Measurements from ENCODE around the gene VPS11. TPM values are rescaled to one million over a fixed set of nuclear protein-coding genes. Genes with fewer than 3 reads are reported as not detected.
"Not testable (repeated sequence)": the region's sequence is repeated elsewhere in the genome, so short reads cannot be mapped to it uniquely, and the experiment has no call there.

VPS11 gene
- total RNA-seq, 1 donor from 2014 or later, result 23.0 TPM

- intact Hi-C loops (cut with micrococcal nuclease), result no loop called here
- peak; percentile 96 for ATAC-seq
- DNase-seq, result peak; percentile 98
Observed at GRCh38 chr11:119095066-119095880, 27.7 kb downstream of the VPS11 start.

GRCh38 chr11:119099711-119100110 is 32.1 kb downstream of the VPS11 start:
- DNase-seq (no peak), ATAC-seq (no peak)
- intact Hi-C loops (cut with micrococcal nuclease), result no loop called here

DNA sequence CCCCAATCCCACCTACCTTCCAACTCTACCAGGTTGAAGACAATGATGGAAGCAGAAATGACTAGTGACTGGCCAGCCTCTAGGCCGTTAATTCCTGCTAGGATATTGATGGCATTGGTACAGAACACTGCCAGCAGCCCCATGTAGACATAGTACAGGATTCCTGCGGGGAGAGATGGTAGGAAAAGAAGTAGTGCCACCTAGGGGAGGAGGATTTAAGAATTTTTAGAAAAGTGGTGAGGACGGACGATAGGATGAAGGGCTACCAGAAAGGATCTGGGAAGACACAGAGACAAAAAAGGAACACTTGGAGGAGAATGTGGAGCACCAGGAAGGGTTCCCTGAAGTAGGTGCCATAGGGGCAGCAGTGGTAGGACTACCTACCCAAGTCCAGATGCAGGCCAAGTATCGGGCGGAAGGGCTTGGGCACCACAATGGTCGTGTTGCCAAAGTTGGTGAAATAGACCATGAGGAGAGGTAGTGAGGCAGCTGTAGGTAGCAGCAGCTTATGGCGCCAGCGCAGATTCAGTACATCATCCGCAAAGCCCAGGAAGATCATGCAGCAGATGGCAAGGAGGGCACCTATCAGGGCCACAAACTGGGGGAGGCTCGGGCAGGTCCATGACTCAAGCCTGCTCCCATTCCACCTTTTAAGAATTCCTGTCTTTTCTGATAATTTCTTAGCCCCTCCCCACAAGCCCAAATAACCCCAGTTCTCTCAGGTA is 32.8 kb downstream of the VPS11 start:
- DNase-seq (no peak), ATAC-seq (no peak)
- intact Hi-C loops (cut with micrococcal nuclease), result no loop called here

GRCh38 chr11:119100994-119101758 is 33.6 kb downstream of the VPS11 start:
- intact Hi-C loops (cut with micrococcal nuclease), result no loop called here
- ATAC-seq (peak; percentile 2), DNase-seq (no peak)

- intact Hi-C loops (cut with micrococcal nuclease), result no loop called here
- ATAC-seq, result peak; percentile 94
- peak; percentile 88 for DNase-seq
Observed at GRCh38 chr11:119101759-119102423, 34.3 kb downstream of the VPS11 start, which contains the start of gene DPAGT1. Gene DPAGT1 (minus strand): TSS chr11:119101853. CDS start chr11:119101655, 198 bp downstream.

DNA sequence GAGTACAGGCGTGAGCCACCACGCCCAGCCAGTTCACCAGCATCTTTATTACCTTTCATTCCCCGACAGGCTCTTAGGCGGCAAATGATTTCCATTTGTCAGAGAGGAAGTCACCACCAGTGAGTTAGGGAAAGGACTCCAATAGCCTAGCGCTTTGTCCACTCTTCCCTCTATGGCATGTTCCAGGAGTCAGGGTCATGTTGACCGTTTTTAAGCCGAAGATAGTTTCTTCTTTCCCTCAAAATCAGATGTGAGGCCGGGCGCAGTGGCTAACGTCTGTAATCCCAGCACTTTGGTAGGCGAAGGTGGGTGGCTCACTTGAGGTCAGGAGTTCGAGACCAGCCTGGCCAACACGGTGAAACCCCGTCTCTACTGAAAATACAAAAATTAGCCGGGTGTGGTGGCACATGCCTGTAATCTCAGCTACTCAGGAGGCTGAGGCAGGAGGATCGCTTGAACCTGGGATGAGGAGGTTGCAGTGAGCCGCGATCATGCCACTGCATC is 35.6 kb downstream of the VPS11 start:
- intact Hi-C loops (cut with micrococcal nuclease); ATAC-seq; DNase-seq: not testable (repeated sequence)

- intact Hi-C loops (cut with micrococcal nuclease), result no loop called here
- ATAC-seq, result no peak
Observed at GRCh38 chr11:119103793-119104192, 36.2 kb downstream of the VPS11 start.

GRCh38 chr11:119106564-119107537 is 39.2 kb downstream of the VPS11 start, which contains the start of gene C2CD2L:
Gene C2CD2L (plus strand): TSS chr11:119107344. CDS start chr11:119107742, 398 bp downstream.
- intact Hi-C loops (cut with micrococcal nuclease), result no loop called here
- ATAC-seq (peak; percentile 94), DNase-seq (peak; percentile 96)

More at GRCh38 chr11:119103793-119104192, 36.2 kb downstream of the VPS11 start:
- DNase-seq, result no peak

- intact Hi-C loops (cut with micrococcal nuclease), result no loop called here
- ATAC-seq, result peak; percentile 41
Observed at GRCh38 chr11:119107538-119108145, 40.0 kb downstream of the VPS11 start.

GRCh38 chr11:119108146-119108856 is 40.7 kb downstream of the VPS11 start:
- intact Hi-C loops (cut with micrococcal nuclease), result no loop called here

More at GRCh38 chr11:119107538-119108145, 40.0 kb downstream of the VPS11 start:
- no peak for DNase-seq

GRCh38 chr11:119108857-119109221 is 41.2 kb downstream of the VPS11 start:
- ATAC-seq (no peak), DNase-seq (no peak)
- intact Hi-C loops (cut with micrococcal nuclease), result no loop called here

More at GRCh38 chr11:119108146-119108856, 40.7 kb downstream of the VPS11 start:
- ATAC-seq, result no peak
- DNase-seq, result no peak

GRCh38 chr11:119109843-119110242 is 42.2 kb downstream of the VPS11 start:
- intact Hi-C loops (cut with micrococcal nuclease), result no loop called here
- ATAC-seq (no peak), DNase-seq (no peak)

DNA sequence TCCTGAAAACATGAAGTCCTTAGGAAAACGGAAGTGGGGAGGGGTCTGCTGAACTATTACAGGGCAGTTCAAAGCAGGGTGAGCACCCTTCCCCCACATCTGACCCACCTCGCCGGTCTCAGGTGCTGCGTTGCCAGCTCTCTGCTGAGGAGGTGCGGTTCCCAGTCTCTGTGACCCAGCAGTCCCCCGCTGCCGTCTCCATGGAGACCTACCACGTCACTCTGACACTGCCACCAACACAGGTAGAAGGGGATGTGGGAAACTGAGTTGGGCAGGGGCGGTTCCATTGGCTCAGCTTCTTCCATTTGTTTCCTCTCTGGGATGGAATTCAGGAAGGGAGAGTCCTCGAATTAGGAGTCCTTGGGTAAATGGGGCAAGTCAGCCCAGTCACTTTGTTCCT is 42.8 kb downstream of the VPS11 start:
- intact Hi-C loops (cut with micrococcal nuclease), result no loop called here
- DNase-seq (no peak), ATAC-seq (no peak)

GRCh38 chr11:119111361-119111925 is 43.8 kb downstream of the VPS11 start:
- intact Hi-C loops (cut with micrococcal nuclease), result no loop called here
- DNase-seq, result no peak
- ATAC-seq, result no peak

- DNase-seq, result no peak
- intact Hi-C loops (cut with micrococcal nuclease), result no loop called here
Observed at GRCh38 chr11:119112314-119113020, 44.8 kb downstream of the VPS11 start.

DNA sequence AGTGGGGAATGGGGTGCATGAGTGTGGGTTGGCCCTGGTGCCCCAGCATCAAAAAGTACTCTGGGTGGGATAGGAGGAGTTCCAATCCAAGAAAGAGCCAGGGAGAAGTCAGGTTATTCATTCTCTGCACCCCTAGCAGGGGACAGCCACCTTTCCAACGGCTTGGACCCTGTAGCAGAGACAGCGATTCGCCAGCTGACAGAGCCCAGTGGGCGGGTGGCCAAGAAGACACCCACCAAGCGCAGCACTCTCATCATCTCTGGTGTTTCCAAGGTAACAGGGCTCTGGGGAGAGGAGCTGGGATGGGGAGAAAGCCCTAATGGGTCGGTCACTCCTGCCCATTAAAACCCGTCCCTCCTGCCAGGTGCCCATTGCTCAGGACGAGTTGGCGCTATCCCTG is 46.1 kb downstream of the VPS11 start:
- intact Hi-C loops (cut with micrococcal nuclease), result no loop called here
- DNase-seq (no peak), ATAC-seq (no peak)

More at GRCh38 chr11:119112314-119113020, 44.8 kb downstream of the VPS11 start:
- ATAC-seq, result no peak

Data from left ventricle myocardium superior (tissue), 1 donor.